Measurements from ENCODE around the gene FCF1. TPM values are rescaled to one million over a fixed set of nuclear protein-coding genes. Genes with fewer than 3 reads are reported as not detected.

The FCF1 gene
- total and polyA plus RNA-seq, 9 of the 15 experiments (the other 6 are each of a cell fraction or from before 2014, with no cell fraction given): 6.8 to 91.9 (median 40.0) TPM

- FAIRE-seq (no peak), DNase-seq (ENCODE audit: extremely low read depth in 1 of 4, low spot score in 3 of 4) (no peak), ATAC-seq (no peak)
- CTCF ChIA-PET (ENCODE audit: low intra/inter-chr PET ratio): no interaction called here
- no TSS peak for BruUV-seq (replicated peaks)
- no peaks in the 10 kb centered on the region; the same call in 1 of the 2 replicates for H4K20me1 ChIP-seq (replicated peaks; ENCODE audit: control insufficient read depth, insufficient read depth, low read length)
- POLR2A ChIA-PET: no interaction called here
- H3K9ac ChIP-seq (ENCODE audit: insufficient read depth in 1 of 2, low read depth in 2 of 2, low read length in 2 of 2): no peak overlapping the region
- intact Hi-C loops (cut with micrococcal nuclease) (no loop called here), in situ Hi-C loops (cut with MboI) (no loop called here)
- peaks cover 4% of the 10 kb centered on the region for H3K9me1 ChIP-seq (ENCODE audit: control insufficient read depth, insufficient read depth, low read length)
- H3K27ac ChIP-seq (ENCODE audit: extremely low read depth, low read depth, low read length): no peak overlapping the region
- WGBS (ENCODE audit: insufficient coverage, low coverage, missing lambda C conversion rate): 97% methylated on average over 3 of the region's 3 CpGs
- no peaks in the 10 kb centered on the region for H3K9me3 ChIP-seq (replicated peaks; ENCODE audit: control insufficient read depth, insufficient read depth, low read depth, low read length)
- peaks cover 22% of the 10 kb centered on the region for H3K79me2 ChIP-seq (ENCODE audit: control insufficient read depth, insufficient read depth, low read length)
- H3K36me3 ChIP-seq (ENCODE audit: control insufficient read depth, insufficient read depth, low read length): peaks cover 38% of the 10 kb centered on the region; the same call in 2 of the 3 replicates
- TF ChIP-seq TBL1XR1 (IDR thresholded peaks at IDR 0.05; ENCODE audit: low read length in 2 of 2): no peak
- TF ChIP-seq CREBBP (IDR thresholded peaks at IDR 0.05; ENCODE audit: low read depth, low read length): no peak
- TF ChIP-seq PBX2 (CRISPR knock-in tag; IDR thresholded peaks at IDR 0.05; ENCODE audit: low read depth): no peak
- no peak for TF ChIP-seq PBX2 (tag; conservative IDR thresholded peaks at IDR 0.05; ENCODE audit: low read depth)
- TF ChIP-seq ZNF143 (CRISPR knock-in tag; IDR thresholded peaks at IDR 0.05): no peak
- TF ChIP-seq ZNF644 (tag; IDR thresholded peaks at IDR 0.05; ENCODE audit: low read depth): no peak
- no peak for TF ChIP-seq ZNF347 (CRISPR knock-in tag; IDR thresholded peaks at IDR 0.05; ENCODE audit: low read depth)
- TF ChIP-seq U2AF1 (optimal IDR thresholded peaks at IDR 0.05; ENCODE audit: low read depth, low read length): no peak
- no peak for TF ChIP-seq EHMT2 (IDR thresholded peaks at IDR 0.05)
- no peak for TF ChIP-seq KLF6 (CRISPR knock-in tag; IDR thresholded peaks at IDR 0.05; ENCODE audit: borderline replicate concordance)
- no peak for TF ChIP-seq SRF (CRISPR knock-in tag; IDR thresholded peaks at IDR 0.05)
- TF ChIP-seq ZNF395 (CRISPR knock-in tag; IDR thresholded peaks at IDR 0.05): no peak
- TF ChIP-seq ZNF586 (CRISPR knock-in tag; conservative IDR thresholded peaks at IDR 0.05): no peak
- no peak for TF ChIP-seq TCF3 (CRISPR knock-in tag; IDR thresholded peaks at IDR 0.05)
- TF ChIP-seq GATAD2A (IDR thresholded peaks at IDR 0.05): no peak
- no peak for TF ChIP-seq ATF2 (CRISPR knock-in tag; IDR thresholded peaks at IDR 0.05)
- no peak for TF ChIP-seq HDGF (IDR thresholded peaks at IDR 0.05)
- no peak overlapping the region for H3K4me2 ChIP-seq (ENCODE audit: insufficient read depth, low read length)
- no peak overlapping the region for H3K4me3 ChIP-seq
- H3K4me1 ChIP-seq (replicated peaks in 1 of 2; ENCODE audit: control insufficient read depth in 2 of 2, insufficient read depth in 2 of 2, low read length in 2 of 2): peaks cover 0 to 9% of the 10 kb centered on the region in 2 experiments; a peak in 2 of 5 replicates
- H3K27me3 ChIP-seq (ENCODE audit: control insufficient read depth in 2 of 2, insufficient read depth in 2 of 2, low read length in 2 of 2): no peaks in the 10 kb centered on the region
- H2AFZ ChIP-seq (ENCODE audit: low read depth, low read length): no peak overlapping the region
These were observed 19.8 kb upstream of the FCF1 start for GRCh38 chr14:74693191-74693590.
